ENCODE results near the gene CPT1B.

DNA sequence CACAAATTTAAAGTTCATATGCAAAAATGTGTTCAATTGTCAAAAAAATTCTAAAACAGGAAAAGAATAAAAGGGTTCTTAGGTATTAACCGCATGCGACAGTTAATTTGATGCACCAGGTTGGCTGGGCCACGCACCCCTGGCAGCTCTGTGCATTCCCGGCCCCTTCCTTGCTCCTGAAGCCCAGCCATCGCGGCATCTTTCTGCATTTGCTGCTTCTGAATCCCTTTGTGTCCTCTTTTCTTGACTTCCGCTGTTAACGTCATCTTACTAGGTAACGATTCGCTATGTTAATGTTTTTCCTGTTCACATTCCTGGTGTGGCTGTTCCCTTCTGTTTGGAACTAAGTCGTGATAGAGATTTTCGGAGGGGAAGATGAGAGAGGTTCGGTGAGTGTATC is 40.5 kb downstream of the CPT1B start:
- TF ChIP-seq CTCF (IDR thresholded peaks at IDR 0.05 in 4 of 5, conservative IDR thresholded peaks at IDR 0.05 in 1 of 5) = no peak
- no peak for TF ChIP-seq POLR2A (IDR thresholded peaks at IDR 0.05)
